Brain microvascular endothelial cell (primary cell): ENCODE data around the gene CACNA1B.

ENCODE experiments used
- DNase-seq: peaks from one replicate; pipeline ENCODE4 v3.0.0-alpha.2; 2020
- H3K27ac ChIP-seq: fragments of 250-450 bp; sonication (Bioruptor Pico); 2 replicates; pipeline ENCODE4 v1.5.1; 2020; ENCODE audit warnings: mild to moderate bottlenecking, moderate library complexity
- H3K27me3 ChIP-seq: fragments of 250-450 bp; sonication (Bioruptor Pico); replicated peaks from 2 replicates; pipeline ENCODE4 v1.5.1; 2020; ENCODE audit warnings: mild to moderate bottlenecking
- H3K36me3 ChIP-seq: fragments of 250-450 bp; sonication (Bioruptor Pico); replicated peaks from 2 replicates; pipeline ENCODE4 v1.5.1; 2020; ENCODE audit warnings: mild to moderate bottlenecking
- H3K4me3 ChIP-seq: 2 replicates; pipeline ENCODE4 v1.5.1; 2011; ENCODE audit warnings: low read depth, mild to moderate bottlenecking, control low read depth, low read length, moderate library complexity
- in situ Hi-C: cut with HindIII; loops from 2 replicates; pipeline ENCODE4 v1.10.0; 2017; ENCODE audit warnings: low sequenced_read_pairs, low pct_ligation_motif_present
- TF ChIP-seq, protein P1 (sequence below): IDR thresholded peaks from 2 replicates; pipeline ENCODE4 v1.5.1; 2011; ENCODE audit warnings: low read depth, mild to moderate bottlenecking, moderate library complexity, low read length, control low read depth, inconsistent platforms; ENCODE audit errors: missing control alignments

CACNA1B gene

DNA sequence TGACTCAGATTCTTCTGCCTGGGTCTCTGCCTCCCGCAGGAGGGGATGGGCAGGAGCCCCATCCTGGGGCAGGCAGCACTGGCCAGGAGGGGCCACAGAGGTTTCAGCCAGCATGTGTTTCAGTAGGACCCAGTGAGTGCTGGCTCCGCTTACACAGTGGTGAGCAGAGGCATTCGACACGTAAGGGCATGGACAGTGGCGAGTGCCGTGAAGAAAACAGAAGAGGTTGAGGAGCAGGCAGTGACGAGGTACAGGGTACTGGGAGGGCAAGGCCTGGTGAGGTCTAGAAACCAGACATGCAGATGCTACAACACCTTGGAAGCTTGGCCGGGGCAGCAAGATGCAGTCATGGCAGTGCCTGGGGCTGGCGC, 41.5 kb downstream of the CACNA1B start:
- in situ Hi-C loops: no loop called here
- no peak overlapping the region for H3K27ac ChIP-seq
- no peaks in the 10 kb centered on the region for H3K36me3 ChIP-seq
- DNase-seq: no peak
- H3K4me3 ChIP-seq: no peak overlapping the region
- H3K27me3 ChIP-seq: no peaks in the 10 kb centered on the region
- TF ChIP-seq, protein P1, sequence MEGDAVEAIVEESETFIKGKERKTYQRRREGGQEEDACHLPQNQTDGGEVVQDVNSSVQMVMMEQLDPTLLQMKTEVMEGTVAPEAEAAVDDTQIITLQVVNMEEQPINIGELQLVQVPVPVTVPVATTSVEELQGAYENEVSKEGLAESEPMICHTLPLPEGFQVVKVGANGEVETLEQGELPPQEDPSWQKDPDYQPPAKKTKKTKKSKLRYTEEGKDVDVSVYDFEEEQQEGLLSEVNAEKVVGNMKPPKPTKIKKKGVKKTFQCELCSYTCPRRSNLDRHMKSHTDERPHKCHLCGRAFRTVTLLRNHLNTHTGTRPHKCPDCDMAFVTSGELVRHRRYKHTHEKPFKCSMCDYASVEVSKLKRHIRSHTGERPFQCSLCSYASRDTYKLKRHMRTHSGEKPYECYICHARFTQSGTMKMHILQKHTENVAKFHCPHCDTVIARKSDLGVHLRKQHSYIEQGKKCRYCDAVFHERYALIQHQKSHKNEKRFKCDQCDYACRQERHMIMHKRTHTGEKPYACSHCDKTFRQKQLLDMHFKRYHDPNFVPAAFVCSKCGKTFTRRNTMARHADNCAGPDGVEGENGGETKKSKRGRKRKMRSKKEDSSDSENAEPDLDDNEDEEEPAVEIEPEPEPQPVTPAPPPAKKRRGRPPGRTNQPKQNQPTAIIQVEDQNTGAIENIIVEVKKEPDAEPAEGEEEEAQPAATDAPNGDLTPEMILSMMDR: no peak

DNA sequence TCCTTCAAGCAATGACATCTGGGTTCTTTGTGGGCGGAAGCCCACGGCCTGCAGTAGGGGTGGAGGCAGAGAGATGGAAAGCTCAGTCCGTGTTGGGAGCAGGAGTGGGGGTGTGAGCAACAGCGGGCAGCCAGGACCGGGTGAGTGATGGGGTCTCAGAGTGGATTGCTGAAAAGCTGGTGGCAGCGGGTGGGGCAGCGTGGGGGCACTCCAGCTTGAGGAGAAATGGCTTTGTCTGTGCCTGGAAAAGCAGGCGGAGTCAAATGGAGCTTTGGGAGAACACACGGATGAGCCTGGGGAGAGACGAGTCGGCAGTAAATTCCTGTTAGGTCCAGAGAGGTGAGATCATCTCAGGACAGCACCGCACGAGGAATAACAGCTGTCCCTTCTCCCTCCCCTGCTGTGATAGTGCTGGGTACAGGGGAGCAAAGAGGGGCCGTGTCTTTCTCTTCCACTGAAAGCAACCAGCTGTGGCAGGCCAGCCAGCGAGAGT, 42.1 kb downstream of the CACNA1B start:
- no peak for DNase-seq
- H3K36me3 ChIP-seq: no peaks in the 10 kb centered on the region
- TF ChIP-seq, protein P1: no peak
- H3K27ac ChIP-seq: no peak overlapping the region
- H3K4me3 ChIP-seq: no peak overlapping the region
- in situ Hi-C loops: no loop called here
- H3K27me3 ChIP-seq: no peaks in the 10 kb centered on the region

DNA sequence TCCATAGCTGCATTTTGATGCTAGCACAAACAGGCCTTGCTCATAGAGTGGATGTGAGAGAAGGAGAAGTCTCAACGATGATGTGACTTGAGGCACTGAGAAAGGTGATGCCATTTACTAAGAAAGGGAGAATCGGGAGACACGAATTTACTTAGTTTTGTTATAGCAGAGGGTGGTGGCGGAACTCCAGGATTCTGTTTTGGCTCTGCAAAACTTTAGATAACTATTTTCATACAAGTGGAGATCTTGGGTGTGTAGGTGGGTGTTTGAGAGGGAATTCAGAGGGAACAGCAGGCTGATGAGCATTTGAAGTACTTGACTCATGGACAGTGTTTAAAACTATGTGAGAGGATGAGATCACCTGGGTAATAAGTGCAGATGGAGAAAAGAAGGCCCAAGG, 43.2 kb downstream of the CACNA1B start:
- H3K27ac ChIP-seq: no peak overlapping the region
- H3K36me3 ChIP-seq: no peaks in the 10 kb centered on the region
- H3K4me3 ChIP-seq: no peak overlapping the region
- no peak for DNase-seq
- TF ChIP-seq, protein P1: no peak
- no peaks in the 10 kb centered on the region for H3K27me3 ChIP-seq
- in situ Hi-C loops: no loop called here

DNA sequence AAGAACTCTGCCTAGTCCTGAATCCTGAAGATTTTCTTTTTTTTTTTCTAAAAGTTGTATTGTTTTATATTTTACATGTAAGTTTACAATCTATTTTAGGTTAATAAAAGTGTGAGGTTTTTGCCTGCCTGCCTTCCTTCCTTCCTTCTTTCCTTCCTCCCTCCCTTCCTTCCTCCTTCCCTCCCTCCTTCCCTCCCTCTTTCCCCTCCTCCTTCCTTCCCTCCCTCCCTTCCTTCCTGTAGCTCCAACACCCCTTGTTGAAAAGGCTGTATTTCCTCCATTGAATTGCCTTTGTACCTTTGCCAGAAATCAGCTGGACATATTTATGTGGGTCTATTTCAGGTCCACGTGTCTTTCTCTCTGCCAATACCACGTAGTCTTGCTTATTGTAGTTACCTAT, 46.6 kb downstream of the CACNA1B start:
- in situ Hi-C loops: no loop called here

DNA sequence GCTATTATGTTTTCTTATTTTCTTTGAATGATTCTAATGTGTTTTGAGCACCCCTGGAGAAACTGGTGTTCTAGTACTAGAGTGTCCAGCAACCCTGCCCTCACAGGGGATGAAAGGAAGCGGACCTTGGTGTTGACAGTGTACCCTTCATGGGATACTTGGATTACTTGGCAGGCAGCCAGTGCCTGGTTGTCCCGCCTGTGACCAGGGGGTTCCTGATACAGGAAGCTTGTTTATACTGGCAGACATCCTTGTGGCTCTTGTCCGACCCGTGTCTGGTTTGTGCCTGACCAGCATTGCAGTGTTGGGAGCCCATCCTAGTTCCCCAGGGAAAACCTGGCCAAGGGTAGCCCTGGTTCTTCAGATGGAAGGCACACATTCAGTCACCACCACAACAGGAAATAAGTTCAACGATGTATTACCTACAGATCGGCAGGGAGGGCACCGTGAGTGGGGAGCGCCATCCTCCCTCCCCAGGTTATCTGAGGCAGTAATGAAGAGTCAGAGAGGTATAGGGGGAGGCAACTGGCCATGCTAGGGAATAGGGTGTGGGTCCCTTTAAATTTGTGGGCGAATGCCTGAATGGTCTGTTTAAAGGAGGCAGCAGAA, 47.3 kb downstream of the CACNA1B start:
- Histone ChIP-seq H3K27ac (no peak overlapping the region), H3K4me3 (no peak overlapping the region), H3K27me3 (no peaks in the 10 kb centered on the region), H3K36me3 (no peaks in the 10 kb centered on the region)
- in situ Hi-C loops: no loop called here
- TF ChIP-seq, protein P1: no peak
- no peak for DNase-seq

More for the DNA sequence above, 46.6 kb downstream of the CACNA1B start:
- Histone ChIP-seq H3K36me3 (no peaks in the 10 kb centered on the region), H3K27ac (no peak overlapping the region), H3K4me3 (no peak overlapping the region), H3K27me3 (no peaks in the 10 kb centered on the region)
- TF ChIP-seq, protein P1: no peak
- no peak for DNase-seq

DNA sequence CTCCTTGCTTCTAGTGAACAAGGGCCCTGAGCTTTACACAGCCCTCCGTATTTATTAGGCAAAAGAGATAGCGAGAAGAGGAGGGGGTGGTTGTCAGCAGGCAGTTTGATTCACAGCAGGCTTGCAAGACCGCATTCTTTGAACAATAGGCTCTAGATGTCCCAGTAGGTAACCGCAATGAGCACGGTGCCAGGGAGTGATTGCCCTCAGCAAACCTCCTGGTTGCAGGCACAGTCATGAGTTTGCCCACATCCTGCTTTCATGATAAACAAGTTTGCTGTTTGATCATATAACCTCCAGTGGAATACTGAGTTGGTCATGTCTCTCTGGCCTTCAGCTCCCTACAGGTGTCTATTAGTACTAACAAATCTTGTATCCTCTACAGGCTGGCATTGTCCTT, 66.1 kb downstream of the CACNA1B start:
- Histone ChIP-seq H3K27ac (no peak overlapping the region), H3K4me3 (no peak overlapping the region)
- TF ChIP-seq, protein P1: no peak

More for the DNA sequence above, 66.1 kb downstream of the CACNA1B start:
- DNase-seq: no peak
- no peaks in the 10 kb centered on the region for H3K27me3 ChIP-seq
- no peaks in the 10 kb centered on the region for H3K36me3 ChIP-seq
- in situ Hi-C loops: no loop called here
